Activated CD4-positive, alpha-beta T cell treated with anti-CD3 and anti-CD28 coated beads, Interleukin-2, amount 50 U/mL, for 16 hours (primary cell): ENCODE data around the gene SCN9A.
"Not testable (repeated sequence)": the region's sequence is repeated elsewhere in the genome, so short reads cannot be mapped to it uniquely, and the experiment has no call there.

Source experiments
- DNase-seq: peaks from one replicate; pipeline ENCODE4 v3.0.0-alpha.2; 2020

SCN9A gene

DNA sequence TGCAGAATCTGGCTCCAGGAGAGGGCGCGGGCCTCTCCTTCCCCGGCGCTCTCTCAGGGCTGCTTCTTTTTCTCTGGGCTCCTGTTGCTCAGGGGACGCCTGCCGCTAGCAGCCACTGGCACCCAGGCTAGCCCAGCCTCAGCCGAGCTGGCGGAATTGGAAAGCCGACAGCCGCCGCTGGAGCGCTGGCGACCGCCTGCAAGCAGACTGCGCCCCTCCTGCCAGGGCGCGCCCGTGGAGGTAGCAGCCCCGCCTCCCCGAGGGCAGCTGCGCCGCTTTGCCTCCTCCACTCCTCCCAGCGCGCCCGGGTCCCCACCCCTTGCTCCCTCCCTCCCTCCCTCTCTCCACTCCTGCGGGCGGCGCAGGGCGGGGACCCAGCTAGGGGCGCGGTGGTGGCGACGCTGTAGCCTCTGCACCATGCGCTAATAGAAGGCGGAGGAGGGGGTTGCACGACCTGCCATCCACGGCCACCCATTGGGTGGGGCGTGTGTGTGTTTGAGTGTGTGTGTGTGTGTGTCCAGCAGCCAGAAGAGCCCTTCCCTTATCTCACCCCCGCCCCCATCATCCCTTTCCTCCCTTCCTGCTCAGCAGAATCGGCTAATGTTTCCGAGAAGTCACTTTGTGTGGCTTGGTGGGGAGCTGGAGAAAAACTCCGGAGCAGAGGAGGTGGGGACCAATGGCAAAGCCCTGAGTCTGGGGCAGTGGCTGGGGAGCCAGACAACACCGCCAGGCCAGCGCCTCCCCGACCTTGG, at the start of gene SCN9A:
Gene SCN9A (minus strand): TSS at position 209 of the 752 bp plus-strand sequence. CDS start 64,188 bp downstream, outside the sequence.
- DNase-seq: peak; percentile 42

DNA sequence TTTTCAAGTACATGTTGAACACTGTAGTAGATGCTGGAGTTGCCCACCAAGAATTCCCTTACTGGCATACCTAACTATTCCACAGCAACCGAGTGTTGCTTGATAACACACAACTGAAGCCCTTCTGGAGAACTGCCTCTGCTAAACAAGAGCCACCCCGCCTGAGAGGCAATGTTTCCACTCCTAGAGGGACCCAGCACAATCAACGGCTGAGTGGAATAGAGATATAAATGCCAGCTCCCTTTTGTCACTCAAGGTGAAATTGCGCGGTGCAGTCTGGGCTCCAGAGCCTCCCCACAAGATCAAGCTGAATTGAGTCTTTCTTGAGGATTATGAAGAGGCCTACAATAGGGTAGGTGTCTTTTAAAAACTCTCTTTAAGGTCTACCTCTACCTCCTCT, 49.1 kb upstream of the SCN9A start:
- no peak for DNase-seq

DNA sequence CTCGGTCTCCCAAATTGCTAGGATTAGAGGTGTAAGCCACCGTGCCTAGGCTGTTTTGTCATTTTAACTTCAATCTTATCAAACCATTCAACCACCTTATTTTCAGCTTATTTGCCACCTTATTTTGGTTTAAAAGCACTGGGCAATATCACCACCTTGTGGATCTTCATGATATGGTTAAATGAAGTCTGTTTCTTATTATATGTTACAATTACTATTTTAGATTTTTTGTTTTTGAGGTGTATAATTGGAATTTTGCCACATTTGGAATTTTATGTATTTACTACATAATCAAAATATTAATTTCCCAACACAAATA, 43.8 kb upstream of the SCN9A start:
- no peak for DNase-seq

DNA sequence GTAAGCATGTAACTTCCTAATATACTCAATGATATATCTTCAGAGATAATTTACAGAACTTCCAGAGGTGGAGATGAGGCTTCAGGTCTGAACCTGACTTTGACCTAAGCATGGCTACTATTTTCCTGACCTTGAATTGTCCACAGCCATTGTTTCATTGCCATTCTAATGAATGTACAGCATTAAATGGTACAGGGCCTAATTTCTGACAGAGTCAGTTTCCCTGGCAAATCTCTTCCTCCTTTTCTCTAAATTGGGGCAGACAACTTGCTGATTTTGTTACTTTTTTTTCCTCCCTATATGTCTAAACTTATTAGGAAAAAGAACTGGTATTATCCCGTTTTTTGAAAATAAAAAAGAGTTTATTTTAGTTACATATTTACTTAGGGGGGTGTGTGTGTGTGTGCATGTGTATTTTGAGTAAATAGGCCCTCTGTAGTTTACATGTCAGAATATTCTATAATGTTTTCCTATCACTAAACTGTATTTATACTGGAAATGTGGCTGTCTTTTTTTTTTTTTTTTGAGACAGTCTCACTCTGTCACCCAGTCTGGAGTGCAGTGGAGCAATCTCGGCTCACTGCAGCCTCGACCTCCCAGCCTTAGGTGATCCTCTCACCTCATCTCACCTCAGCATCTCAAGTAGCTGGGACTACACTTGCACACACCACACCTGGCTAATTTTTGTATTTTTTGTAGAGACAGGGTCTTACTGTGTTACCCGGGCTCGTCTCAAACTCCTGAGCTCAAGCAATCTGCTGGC, 43.3 kb upstream of the SCN9A start:
- no peak for DNase-seq

- no peak for DNase-seq
Observed at GRCh38 chr2:166417669-166418068, 41.9 kb upstream of the SCN9A start.

DNA sequence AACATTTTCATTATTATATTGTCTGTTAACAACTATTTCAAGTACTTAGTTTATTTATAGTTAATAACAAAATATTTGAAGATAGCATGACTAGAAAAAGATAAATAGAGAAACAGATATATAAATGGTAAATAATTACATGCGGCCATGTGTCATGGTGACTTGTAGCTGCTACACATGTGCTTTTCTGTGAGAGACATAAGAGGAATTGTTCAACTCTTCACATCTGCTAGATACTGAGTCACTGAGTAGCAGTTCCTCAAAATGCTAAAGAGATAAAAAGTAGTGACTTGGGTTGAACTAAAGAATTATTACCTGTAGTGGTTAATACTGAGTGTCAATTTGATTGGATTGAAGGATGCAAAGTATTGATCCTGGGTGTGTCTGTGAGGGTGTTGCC, 37.5 kb upstream of the SCN9A start:
- no peak for DNase-seq

DNA sequence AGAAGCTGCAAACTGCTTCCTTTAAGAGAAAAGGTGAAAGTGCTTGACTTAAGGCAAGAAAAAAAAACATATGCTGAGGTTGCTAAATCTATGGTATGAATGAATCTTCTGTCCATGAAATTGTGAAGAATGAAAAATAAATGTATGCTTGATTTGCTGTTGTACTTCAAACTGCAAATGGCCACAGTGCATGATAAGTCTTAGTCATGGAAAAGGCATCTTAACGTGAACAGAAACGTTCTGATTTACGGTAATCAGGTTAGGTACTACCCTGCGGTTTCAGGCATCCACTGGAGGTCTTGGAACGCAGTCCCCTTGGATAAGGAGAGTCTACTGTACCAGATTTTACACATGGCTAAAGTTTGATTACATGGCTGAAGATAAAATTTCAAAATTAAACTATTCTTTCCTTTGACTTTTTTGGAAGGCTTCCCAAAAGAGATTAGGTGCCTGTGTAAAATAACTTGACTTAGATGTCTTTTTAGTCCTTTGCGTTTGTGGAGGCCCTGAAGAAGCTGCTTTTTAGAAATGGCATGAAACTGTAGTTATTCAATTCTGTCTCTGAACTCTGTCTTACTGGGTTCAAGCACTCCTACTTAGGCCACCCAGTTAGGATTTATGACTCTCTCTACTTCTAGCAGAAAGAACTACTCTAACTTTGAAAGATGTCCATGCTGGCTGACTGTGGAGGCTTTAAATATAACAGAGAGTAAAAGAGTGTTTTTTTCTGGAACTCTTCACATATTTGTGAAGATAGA, 35.9 kb upstream of the SCN9A start:
- no peak for DNase-seq

GRCh38 chr2:166410828-166411472, 35.2 kb upstream of the SCN9A start:
- no peak for DNase-seq

GRCh38 chr2:166407746-166408145, 32.0 kb upstream of the SCN9A start:
- DNase-seq: not testable (repeated sequence)

DNA sequence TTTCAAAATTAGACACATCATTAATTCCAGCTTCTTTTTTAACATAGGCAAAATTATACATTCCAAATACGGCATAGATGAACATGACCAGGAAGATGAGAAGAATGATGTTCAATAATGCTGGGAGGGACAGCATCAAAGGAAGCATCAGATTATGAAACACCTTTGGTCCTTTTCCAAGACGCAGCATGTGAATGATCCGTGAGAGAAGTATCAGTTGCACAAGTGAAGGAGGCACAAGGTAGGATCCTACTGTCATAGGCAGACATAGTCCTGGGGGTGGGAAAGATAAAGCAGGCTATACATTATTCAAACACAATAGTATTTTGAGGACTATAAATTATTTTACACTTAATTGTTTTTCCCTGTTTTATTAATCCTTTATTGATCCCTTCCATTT, 30.6 kb upstream of the SCN9A start:
- no peak for DNase-seq

GRCh38 chr2:166405569-166405926, 29.8 kb upstream of the SCN9A start:
- no peak for DNase-seq

DNA sequence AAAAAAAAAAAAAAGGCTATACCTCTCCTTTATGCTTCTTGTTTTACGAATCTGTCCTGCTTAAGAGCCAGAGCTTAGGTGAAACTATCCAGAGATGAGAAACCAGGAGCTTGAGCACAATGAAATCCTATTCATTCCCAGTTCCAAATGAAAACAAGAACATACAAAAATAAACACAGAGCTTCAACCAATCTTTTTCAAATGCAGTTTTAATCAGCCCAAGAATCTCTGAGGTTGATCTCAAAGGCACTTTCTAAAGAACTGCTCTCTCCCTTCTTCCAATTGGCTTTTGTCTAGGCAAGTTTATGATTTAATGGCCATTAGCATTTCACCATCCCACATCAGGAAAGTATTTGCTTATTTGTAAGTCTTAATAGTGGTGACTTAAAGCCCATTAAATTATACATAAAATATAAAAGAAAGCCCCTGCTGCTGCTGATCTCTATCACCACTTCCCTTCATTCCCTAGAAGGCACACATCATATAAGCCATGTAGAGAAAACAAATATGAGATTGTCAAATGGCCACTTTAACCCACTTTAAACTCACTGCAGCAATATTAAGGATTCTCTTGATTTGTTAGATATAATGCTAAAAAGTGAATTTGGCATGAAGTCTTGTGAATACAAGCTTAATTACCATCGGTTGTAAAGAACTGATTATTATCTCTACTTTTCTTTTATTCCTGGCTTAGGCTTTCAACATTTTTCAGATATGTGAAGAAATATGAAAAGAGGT, 29.3 kb upstream of the SCN9A start:
- DNase-seq: no peak

- DNase-seq: no peak
Observed at GRCh38 chr2:166394245-166394644, 18.5 kb upstream of the SCN9A start.

DNA sequence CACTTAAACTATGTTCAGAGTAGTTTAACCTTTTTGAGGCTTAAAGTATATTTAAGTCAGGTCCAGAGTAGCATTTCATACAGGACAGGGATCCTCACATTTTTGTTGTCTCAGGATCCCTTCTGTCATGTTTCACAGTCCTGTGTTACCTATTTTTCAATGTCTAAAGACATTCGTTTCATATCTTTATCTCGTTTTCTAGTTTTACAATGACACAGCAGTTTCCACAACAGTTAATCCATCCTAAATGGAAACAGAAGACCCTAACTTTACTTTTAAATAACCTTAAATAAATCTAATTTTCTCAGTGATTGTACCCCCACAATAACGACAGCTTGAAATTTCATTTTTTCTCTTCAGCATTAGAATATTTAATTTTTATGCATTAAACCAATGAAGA, 17.3 kb upstream of the SCN9A start:
- DNase-seq: no peak

- no peak for DNase-seq
Observed at GRCh38 chr2:166388481-166389070, 12.8 kb upstream of the SCN9A start.

DNA sequence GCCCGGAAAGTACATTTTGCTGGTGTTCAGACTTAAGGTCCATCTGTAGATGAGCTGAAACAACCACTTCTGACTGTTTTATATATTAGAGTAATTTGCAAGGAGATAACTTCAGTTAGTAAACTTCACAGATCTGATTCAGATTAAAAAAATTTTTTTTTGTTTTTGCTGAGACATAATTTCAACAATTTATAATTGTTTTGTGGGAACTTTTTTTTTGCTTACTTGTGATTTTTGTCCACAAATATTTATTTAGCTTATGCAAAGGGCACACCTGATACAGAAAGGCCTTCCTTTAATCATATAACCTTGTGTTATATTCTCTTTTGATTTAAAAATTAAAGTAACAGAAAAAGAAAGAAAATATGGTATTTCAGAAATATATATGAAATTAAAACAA, 9.6 kb upstream of the SCN9A start:
- DNase-seq: no peak

DNA sequence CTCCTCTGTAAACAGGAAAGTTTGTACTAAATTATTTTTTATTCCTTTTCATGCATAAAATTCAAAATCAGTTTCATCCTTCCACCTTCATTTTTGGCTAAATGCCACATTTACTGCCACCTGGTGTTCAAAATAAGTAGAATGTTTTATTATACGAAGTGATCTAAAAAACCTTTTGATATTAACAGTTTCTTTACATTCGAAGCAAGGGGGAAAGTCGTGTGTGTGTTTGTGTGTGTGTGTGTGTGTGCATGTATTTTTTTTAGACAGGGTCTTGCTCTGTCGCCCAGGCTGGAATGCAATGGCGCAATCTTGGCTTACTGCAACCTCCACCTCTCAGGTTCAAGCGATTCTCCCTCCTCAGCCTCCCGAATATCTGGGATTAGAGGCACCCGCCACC, 9.0 kb upstream of the SCN9A start:
- DNase-seq: no peak

GRCh38 chr2:166382448-166382847, 6.7 kb upstream of the SCN9A start:
- no peak for DNase-seq

GRCh38 chr2:166380615-166381014, 4.9 kb upstream of the SCN9A start:
- DNase-seq: no peak

DNA sequence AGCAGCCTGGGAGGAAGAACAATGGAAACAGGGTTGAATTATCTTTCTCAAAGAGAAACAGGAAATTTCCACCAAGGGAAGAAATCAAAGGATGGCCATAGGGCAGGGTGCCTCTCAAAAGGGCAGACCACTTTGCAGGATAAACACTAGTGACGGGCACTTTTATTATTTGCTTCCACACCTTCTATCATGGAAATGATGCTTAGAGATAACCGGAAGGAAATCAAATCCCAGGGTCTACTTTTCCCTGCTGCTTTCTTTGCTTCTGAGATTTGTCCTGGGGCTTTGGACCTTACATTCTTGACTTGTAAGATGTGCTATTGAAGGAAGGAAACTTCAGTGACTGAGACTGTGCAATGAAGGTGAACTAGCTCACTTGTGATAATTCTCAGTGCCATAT, 1.1 kb upstream of the SCN9A start:
- DNase-seq: no peak

DNA sequence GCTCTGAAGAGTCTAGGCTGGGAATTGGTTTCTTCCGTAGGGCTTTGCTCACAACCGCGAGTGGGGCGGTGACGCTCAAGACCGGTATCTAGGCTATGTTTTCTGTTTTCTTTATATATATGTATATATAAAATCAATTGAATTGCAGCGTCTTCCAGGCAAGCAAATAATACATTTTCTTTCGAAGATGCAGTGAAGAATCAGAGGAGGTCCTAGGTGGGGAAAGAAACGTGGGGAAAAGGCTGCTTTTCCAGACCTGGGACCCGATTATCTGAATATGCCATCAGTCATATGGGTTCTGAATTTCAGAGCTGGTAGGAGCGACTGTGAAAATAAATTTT, 714 bp upstream of the SCN9A start:
- DNase-seq: no peak

DNA sequence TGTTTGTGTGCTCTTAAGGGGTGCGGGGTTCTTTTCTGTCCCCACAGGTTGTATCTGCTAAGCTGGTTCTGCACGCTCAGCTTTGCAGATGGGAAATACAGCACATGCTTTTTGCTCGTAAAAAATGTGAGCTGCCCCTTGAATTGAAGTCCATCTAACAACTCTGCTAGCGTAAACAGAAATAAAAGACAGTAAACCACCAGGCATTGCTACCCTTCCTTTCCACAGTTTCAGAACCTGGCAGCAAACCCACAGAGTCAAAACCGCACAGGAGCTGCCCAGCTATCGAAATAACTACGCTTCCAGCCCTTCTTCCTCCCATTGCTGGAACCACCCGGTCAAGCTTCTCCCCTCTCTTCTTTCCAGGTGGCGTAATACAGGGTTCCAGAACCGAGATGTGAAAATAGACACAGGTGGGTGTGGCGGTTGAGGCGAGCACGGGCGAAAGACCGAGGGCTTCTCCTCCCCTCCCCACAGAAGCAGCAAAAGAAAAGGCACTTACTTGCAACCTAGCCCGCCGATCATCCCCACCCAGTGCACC, 479 bp downstream of the SCN9A start:
- DNase-seq: peak; percentile 6
